NCI-H1417 (cell line): ENCODE data around the gene LRRC42.

Experiments used
- DNase-seq, 3 experiments: peaks; one replicate each; lab custom pipeline; 2025; lab: John Stamatoyannopoulos, UW

Gene LRRC42

DNA sequence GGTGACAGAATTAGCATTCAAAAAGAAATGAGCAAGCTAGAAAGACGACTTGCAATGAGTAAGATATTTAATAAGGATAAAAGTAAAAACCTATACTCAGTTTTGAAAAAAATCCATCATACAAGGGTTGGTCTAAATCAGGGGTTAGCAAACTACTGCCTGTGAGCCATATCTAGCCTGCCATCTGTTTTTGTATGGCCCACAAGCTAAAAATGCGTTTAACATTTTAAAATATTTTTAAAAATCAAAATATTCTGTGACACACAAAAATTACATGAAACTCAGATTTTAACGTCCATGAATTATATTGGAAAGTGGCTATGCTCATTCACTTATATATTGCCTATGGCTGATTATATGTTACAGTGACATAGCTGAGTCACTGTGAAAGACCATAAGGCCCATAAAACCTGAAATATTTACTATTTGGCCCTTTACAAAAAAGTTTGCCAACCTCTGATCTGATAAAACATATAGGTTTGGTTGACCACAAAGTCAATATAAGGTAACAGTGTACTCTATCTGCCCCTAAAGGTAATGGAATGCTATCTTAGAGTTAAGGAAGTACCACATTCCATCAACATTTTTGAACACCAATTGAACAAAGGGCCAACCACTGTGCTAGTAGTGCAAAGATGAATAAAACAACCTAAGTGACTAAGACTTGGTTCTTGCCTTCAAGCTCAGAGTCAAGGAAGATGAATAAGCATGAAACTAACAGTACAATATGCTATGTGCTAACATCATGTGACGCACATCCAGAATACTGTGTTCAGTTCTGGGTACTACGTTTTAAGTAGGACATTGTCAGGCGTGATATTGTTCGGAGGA, 3.8 kb upstream of the LRRC42 start:
- DNase-seq, result no peak

DNA sequence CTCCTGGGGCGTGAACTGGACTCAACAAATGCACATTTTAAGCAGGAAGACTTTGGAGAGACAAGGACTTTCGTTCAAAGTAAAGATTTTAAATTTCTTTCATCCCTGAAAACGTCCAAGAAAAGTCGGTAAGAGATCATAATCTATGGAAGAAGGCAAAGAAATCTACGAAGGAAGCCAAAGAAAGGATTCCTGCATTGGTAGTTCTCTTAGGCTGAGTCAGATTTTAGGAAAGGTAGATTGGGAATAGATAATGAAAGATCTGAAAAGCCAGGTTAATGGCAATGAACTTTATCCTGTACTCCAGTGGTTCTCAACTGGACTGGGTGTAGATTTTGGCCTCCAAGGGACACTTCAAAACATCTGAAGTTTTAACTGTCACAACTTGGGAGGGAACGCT, 3.1 kb upstream of the LRRC42 start:
- no peak for DNase-seq

DNA sequence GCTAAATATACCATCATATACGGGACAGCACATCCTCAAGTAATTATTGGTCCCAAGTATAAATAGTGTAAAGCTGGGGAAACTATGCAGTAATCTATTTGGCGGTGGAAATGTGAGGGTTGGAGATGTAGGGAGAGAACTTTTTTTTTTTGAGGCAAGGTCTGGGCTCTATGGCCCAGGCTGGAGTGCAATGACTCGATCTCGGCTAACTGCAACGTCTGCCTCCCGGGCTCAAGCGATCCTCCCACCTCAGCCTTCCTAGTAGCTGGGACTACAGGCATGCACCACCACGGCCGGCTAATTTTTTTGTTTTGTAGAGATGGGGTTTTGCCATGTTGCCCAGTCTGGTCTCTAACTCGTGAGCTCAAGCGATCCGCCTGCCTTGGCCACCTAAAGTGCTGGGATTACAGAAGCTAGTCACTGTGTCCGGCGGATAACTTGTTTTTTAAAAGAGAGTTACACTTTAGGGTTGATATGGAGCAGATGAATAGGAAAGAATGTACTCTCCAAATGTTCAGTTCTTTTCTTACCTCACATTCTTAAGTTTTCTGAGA, 2.6 kb upstream of the LRRC42 start:
- DNase-seq, result no peak

DNA sequence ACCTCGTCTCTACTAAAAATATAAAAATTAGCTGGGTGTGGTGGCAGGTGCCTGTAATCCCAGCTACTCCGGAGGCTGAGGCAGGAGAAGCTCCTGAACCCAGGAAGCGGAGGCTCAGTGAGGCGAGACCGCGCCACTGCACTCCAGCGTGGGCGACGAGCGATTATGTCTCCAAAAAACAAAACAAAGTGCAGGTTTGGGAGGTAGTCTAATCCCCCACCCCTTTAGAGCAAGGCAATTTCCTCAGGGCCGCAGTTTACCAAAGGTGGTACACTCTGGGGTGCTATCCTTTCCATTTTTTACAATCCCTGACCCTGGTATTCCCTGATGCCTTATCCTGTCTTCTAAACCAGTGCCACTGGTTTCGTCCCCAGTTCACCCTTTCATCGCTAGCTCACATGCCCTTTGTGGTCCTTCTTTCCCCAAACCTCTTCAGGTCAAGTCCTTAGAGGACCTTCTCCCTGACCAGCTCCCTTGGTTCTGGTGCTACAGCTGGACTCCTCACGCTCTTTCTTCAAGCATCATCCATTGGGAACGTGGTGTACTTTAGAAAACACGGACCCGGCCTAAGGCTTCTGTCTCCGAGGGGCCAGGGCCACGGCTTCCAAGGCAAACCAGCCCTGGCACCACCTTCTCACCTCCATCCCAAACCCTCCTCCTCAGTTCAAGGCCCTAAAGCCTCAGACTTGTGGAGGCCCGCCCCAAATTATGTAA, 1.5 kb upstream of the LRRC42 start:
- peak in 1 of 3 experiments; percentile 65 for DNase-seq

DNA sequence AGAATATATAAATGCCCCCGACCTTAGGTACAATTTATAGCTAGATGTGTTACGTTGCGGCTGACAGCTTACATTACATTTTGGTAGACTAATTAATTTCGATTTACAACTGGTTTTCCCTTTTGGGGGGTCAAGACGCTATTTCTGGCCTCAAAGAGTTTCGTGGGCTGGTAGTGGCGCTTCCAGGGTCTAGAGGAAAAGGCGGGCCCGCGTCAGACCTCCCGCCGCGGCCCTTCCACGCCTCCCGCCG, 1.0 kb upstream of the LRRC42 start:
- DNase-seq, result peak in 1 of 3 experiments; percentile 49

DNA sequence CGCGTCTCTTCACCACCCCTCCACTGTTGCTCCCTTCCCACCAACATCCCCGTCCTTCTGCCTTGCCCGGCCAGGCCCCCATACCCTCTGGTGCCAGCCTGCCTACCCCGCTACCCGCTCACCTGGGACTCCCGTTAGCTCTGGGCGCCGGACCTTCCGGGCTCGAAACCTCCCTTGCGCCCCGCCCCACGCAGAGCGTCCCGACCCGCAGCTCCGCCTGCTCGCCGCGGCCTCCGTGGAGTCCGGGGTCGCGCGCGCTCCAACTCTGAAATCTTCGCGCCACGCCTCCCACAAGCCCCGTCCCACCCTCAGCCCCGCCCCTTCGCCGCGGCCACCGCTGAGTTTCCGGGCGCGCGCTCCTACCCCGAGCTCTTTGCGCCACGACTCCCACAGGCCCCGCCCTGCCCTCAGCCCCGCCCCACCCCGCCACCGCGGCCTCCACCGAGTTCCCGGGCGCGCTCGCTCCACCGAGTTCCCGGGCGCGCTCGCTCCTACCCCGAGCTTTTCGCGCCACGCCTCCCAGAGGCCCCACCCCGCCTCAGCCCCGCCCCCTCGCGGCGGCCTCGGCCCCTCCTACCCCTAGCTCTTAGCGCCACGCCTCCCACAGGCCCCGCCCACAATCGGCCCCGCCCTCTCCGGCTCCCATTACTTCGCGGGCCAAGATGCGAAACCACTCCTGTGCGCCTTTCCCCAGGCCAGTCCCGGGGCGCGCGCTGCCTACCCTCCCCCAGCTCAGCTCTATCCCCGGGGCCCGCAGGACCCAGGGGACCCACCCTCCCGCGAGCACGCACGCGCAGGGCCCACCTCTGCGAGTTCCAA, 508 bp upstream of the LRRC42 start, which contains the start of gene IFT25:
IFT25 (minus strand) TSS at position 267 of the 819 bp plus-strand sequence. CDS start 5,617 bp downstream, outside the sequence.
- DNase-seq, result peak; percentile 96 to 98 (median 98)

DNA sequence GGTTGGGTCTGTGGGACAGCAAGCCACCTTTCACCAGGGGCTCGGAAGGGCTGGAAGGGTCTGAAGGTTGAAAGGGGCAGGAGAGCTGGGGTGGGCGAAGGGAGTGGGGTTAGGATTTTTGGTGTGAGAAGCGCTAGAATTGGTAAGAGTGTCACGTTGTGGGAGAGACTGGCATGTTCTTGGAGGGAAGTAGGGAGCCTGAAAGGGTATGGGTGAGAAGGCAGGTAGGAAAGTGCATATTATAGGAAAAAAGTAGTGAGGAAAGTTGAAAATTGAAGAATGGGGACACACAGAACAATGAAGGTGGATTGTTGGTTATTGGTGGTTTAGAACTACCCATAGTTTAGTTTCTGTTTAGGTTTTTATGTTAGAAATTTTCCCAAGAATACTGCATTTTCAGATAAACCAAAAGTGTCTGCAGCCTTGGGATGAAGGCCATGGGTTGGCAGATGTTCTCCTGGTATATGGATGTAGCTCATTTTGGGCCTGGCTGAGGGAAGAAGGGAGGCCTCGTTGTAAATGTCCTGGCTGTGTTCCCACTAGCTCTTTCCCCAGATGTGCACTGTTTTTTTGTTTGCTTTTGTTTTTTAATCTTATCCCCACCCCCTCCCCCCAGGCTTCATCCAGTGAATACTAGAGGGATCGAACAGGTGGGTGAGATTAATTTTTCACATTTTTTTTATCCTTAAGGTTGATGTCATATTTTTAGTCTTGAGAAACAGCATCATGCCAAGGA, 1.2 kb downstream of the LRRC42 start:
- DNase-seq, result peak in 1 of 3 experiments; percentile 19

DNA sequence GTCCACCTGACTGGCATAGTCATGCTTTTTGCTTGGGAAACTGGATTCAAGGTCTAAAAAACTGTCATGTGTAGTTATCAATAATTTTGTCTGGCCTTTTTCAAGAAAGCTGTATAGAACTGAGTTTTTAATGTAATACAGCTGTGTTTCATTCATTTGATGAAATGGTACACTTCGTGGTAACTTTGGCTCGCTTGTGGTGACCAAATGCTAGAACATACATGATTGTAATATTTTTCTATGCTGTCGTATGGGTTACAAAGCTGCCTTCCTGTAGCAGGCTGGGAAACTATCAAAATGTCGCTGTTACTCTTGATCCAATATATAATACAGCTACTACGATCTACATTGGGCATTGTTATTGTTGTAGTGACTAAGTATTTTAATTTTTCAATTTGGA, 2.1 kb downstream of the LRRC42 start:
- no peak for DNase-seq

DNA sequence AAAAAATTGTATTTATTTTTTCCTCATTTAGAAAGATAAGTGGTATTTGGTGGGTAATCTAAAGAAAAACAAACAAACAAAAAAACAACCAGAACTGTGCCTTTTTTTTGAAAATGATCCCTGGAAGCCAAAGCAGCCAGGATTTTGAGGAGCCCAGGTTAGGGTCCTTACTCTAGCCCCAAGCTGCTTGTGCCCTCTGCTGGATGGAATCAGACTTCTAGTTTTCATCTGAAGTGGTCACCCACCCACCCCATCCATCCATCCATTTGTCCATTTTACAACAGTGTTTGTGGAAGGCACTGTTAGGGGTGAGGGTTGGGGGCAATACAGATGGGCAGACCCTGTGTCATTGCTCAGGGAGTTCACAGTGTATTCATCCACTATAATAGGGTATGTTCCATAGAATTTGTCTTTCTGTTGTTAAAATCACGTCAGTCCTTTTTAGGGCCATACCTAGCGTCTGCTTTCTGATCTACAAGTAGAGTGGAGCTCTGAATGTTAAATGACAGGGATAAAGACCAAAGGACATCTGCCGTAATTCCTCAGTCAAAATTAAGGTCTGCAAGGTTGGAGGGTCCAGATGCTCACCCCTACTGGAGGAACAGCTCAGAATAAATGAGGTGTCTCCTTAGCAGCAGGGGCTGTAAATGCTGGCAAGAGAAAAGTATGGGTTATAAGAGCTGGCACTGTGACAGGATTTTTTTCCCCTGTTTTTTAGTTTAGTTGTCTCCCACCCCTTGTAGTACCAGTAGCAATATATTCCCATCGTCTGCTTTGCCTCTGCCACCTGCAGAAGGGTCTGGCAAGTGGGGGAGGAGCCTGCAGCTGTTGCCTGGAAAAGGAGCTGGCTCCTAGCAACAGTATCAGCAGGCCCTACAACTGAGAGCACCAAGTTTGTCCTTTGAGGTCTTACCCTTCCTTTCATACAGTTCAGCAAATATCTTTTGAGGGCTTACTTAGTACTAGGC, 3.2 kb downstream of the LRRC42 start:
- DNase-seq, result peak; percentile 47 to 89 (median 66)

DNA sequence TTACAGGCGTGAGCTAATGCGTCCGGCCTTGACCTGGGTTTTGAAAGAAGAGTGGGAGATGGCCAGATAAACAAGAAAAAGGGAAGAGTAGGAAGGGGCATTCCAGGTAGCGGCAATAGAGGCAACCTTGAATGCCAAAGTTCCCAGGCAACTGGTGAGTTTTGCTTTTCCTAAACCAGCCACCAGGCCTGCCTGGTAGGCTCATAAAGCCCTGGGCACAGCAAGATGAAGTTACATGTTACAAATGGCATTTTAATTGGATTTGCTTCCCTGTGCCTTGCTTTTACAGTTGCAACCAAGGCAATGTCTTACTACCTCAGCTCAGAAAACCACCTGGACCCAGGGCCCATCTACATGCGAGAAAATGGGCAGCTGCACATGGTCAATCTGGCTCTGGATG, 5.5 kb downstream of the LRRC42 start:
- DNase-seq, result no peak

DNA sequence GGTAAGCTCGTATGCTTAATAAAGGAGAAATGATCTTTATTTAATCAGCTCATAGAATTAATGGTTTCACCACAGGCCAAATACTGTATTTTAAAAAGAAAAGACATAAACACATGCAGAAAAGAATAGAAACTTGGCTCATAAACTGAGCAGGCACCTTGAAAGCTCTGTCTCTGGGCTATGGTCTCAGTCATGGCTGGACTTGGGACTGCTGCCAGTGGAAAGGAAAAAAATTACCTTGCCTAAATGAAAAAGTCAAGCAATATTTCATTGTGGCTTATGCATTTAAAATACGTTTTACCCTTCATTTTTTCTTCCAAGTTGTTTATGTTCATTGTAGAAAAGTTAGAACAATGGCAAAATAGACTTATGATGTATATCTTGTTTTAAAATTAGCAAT, 8.0 kb downstream of the LRRC42 start:
- no peak for DNase-seq

DNA sequence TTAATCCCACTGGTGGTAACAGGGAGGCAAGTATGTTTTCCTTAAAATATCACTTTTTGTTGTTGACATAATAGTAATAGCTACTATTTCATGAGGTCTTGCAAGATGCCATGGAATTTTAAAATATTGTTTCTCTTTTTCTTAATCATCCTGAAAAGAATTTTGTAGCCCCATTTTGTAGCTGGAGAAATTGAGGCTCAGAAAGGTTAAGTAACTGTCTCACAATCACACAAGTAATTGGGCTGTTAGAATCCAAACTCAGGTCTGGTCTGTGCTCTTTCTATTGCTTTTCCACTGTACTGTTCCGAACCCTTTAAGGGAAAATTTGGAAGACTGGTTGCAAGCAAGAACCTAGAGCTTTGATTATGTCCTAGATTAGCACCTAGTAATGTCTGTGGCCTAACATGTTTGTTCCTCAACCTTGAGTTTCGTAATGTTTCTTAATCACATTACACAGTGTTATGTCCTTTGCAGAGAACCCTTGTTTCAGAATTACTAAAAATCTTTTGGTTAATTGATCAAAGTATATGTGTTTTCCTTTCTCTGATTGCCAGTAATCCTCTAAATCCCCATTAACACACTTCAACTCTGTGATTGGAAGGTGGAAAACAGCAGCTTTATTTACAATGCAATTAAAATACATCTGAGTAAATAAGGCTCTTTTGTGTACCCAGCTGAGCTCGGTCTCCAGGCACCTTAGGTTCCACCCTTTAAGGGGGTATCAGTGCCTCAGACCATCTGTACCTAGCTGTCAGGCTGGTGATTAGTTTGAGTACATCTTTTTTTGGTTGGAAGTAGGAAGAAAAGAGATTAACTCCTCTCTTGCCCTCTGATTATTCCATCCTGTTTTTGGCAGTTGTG, 10.4 kb downstream of the LRRC42 start:
- DNase-seq, result peak; percentile 75 to 96 (median 77)

DNA sequence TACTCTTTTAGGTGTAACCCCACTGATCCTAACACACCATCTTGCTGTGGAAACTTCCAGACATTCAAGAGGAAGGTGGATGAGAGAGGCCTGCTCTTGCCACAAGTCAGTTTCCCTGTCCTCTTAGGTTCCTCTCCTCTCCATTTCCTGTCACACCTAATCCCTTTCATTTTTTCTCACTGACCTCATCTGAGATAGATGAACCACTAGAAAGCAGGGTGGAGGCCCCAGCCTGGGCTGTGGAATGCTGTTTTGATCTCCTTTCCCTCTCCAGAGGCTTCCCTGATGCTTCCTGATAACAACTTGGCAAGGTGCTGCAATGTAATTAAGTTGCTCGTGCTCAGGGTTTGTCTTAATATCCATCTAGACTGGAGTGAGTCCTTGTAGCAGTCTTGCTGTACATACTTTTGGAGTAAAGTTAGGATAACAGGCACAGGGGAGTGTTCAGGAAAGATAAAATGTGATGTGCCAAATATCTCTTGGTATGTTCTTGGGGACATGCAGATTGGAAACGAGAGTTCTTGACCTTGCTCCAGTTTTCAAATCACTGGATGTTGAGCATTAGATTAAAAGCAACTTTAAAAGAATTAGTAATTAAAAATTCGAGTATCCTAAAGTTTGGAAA, 11.2 kb downstream of the LRRC42 start:
- DNase-seq, result no peak

DNA sequence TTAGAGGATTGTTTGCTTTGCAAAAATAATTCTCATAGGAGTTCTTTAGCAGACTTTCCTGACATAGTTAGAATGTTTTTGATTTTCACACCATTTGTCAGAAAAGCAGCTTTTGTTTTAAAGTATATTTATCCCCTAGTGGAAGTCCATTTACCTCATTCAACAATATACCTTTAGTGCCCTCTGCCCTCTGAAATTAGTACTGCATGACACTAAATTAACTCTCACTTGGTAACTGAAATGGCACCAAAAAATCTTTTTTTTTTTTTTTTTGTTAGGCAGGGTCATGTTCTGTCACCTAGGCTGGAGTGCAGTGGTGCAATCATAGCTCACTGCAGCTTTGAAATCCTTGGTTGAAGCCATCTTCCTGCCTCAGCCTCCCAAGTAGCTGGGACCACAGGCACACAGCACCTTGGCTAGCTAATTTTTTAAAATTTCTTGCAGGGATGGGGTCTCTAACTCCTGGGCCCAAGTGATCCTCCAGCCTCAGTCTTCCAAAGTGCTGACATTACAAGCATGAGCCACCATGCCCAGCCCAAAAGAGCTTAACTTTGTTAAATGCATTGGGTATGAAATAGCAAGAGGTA, 13.6 kb downstream of the LRRC42 start:
- peak; percentile 4 to 60 (median 19) for DNase-seq

DNA sequence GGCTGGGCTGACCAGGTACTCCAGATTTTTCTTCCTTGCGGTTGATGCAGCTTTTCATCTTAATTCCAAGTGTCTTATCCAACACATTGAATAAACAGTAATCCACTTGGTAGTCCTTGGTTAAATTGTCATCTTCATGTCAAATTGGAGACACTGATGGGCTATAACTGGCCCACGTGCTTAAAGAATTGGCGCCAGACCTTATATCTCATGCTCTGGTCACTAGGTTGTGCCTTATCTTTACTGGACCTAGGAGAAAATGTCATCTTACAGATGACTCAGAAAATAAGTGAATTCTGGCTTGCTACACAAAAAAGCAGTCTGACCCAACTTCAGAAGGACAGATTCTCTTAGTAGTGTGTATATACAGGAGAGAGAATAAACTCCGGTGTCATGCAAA, 16.2 kb downstream of the LRRC42 start:
- no peak for DNase-seq

DNA sequence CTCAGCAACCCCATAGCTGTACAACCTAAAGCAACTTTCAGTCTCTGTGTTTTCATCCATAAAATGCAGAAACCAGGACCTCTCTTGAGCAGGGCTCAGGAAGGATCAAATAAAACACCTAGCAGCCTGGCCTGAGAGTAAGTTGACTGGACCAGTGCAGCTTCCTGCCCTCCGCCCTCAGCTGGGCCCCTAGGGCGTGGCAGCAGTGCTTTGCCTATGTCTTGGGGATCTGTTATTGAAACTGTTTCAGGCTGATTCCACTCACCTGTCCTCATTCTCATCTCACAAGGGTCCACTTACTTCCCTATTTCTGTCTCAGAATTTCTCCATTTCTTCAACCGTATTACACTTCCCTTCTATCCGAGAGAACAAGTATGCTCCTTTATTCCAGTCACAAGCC, 17.3 kb downstream of the LRRC42 start:
- no peak for DNase-seq

DNA sequence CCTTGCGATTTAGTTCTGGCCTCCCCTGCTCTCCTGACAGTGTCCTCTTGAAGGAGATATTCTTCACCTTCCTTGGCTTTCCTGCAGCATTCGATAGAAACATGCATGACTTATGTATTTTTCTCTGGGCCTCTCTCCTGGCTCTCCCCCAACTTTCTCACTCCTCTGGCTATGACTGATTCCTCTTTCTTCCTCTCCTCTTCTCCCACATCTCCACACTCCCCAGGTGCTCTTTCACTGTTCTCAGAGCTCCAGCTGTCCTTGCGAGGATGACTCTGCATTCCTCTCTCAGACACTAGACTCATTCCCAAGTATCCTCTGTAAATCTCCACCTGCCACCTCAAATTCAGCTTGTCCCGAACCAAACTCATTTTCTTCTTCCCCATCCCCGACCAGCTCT, 18.0 kb downstream of the LRRC42 start:
- no peak for DNase-seq

DNA sequence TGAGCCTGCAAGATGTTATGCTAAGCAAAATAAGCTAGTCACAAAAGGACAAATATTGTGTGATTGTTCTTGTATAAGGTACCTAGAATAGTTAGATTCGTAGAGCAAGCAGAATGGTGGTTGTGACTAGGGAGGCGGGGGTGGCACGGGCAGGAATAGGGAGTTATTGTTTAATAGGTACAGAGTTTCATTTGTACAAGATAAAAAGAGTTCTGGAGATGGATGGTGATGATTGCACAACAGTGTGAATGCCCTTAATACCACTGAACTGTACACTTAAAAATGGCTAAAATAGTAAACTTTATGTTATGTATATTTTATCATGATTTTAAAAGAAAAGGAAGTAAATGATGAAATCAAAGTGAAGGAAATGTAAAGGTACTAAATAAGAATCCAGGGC, 20.6 kb downstream of the LRRC42 start:
- no peak for DNase-seq
